ENCODE measurements around the gene NDN.

Gene NDN

GRCh38 chr15:23644829-23645228 is 42.3 kb downstream of the NDN start:
- H3K4me3 ChIP-seq (ENCODE audit: low read depth, low read length) = no peak overlapping the region

GRCh38 chr15:23642413-23643044 is 44.6 kb downstream of the NDN start:
- no peak overlapping the region for H3K4me3 ChIP-seq (ENCODE audit: low read depth, low read length)

All from iPS-11a (cell line).